HL-60/S4 (cell line): ENCODE data around the gene MRPL52.
"Not testable (repeated sequence)": the region's sequence is repeated elsewhere in the genome, so short reads cannot be mapped to it uniquely, and the experiment has no call there.

Source experiments
- in situ Hi-C: fragments of 300-500 bp; cut with MboI; formaldehyde crosslinking; loops from 2 replicates; pipeline ENCODE4 v1.14.3; 2022; ENCODE audit warnings: low sequenced_read_pairs

MRPL52 gene

DNA sequence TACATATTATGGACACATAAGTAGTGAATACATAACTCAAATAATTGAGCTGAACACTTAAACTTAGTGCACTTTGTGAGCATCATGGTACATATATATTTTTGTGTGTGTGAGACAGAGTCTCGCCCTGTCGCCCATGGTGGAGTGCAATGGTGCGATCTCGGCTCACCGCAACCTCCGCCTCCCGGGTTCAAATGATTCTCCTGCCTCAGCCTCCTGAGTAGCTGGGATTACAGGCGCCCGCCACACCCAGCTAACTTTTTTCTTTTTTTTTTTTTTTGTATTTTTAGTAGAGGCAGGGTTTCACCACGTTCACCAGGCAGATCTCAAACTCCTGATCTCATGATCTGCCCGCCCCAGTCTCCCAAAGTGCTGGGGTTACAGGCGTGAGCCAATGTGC is 22.5 kb downstream of the MRPL52 start:
- in situ Hi-C loops = loop anchor here (10.0 kb wide), 1 partner anchor 77 kb away; no protein-coding TSS in a partner anchor

DNA sequence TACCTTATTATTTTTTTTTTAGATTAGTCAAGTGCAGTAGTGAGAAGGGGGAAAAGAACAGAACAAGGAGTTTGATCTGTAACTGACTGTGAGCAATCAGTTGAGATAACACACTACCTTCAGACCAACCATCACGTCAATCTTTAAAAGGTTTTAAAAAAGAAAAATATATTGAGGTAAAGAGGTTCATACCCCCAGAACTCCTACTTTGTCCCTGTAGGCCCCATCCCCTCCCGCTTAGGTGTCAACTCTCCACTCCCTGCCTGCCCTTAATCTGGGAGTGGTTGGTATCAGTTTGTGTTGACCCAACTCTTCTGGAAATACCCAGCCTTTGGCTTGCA is 22.9 kb downstream of the MRPL52 start:
- in situ Hi-C loops = loop anchor here (10.0 kb wide), 1 partner anchor 78 kb away; no protein-coding TSS in a partner anchor

DNA sequence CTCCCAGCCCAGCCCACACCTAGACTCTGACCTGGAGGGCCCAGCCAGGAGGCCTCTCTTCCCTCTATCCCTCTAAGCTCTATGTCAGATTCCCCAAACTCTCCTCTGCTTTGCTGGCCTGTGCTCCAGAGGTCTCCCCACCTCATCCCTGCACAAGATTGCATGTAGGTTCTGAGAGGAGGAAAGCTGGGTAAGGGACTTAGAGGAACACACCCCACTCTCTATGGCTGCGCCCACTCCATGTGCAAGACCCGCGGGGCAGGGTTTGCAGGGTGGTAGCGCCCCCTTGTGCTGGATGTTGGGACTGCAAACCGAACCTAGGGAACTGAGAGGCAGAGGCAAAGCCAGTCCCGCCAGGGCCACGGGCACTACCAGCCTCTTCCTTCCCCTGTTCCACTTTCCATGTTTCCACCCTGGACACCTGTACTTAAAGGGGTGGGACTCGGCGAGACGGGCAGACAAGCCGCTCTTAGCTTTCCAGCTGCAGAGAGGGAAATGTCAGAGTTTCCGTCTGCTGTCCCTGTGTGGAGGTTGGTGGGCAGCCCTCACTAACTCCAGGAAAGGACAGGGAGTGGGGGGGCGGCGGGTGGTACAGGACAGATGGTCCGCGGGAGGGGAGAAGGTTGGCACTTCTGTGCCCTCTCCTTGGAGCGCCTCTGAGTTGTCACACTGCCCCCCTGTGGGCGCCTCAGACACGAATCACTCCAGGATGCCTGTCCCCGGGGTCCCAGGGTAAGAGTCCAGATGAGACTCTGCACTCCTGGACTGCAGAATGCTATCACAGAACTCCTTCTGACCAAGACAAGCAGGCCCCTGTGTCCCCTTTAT is 23.5 kb downstream of the MRPL52 start:
- in situ Hi-C loops = loop anchor here (10.0 kb wide), 1 partner anchor 78 kb away; no protein-coding TSS in a partner anchor

DNA sequence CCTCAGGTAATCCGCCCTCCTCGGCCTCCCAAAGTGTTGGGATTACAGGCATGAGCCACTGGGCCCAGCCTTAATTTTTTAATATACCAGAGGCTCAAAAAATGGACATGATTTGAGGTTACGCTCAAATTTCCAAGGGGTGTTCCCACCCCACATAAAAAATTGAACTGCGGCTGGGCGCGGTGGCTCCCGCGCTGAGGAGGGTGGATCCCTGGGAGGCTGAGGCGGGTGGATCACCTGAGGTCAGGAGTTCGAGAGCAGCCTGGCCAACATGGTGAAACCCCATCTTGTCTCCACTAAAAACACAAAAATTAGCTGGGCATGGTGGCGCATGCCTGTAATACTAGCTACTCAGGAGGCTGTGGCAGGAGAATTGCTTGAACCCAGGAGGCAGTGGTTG is 24.6 kb downstream of the MRPL52 start:
- in situ Hi-C loops = loop anchor here (10.0 kb wide), 1 partner anchor 79 kb away; no protein-coding TSS in a partner anchor

DNA sequence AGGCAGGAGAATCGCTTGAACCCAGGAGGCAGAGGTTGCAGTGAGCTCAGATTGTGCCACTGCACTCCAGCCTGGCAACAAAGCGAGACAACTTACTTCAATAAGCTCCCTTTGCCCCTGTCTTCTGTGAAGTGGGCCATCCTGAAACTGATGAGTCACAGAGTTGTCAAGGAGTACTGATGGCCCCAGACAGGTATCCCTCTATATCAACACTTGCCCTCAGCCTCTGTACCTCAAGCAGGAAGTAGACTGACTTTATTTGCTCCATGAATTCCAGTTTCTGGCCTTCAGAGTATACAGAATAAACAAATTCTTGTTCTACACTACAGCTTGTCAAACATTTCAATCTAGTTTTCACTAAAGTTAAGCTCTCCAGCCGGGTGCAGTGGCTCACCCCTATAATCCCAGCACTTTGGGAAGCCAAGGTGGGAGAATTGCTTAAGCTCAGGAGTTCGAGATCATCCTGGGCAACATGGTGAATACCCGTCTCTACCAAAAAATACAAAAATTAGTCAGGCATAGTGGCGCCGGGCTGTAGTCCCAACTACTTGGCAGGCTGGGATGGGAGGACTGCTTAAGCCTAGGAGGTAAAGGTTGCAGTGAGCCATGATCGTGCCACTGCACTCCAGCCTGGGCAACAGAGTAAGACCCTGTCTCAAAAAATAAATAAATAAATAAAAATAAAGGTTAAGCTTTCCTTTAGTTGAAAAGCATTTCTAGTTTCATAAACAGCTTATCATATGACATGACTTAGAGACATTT is 25.5 kb downstream of the MRPL52 start:
- in situ Hi-C loops = loop anchor here (5.0 to 10.0 kb wide), 2 partner anchors 38 to 80 kb away; partner anchors contain the start of gene SLC7A7

DNA sequence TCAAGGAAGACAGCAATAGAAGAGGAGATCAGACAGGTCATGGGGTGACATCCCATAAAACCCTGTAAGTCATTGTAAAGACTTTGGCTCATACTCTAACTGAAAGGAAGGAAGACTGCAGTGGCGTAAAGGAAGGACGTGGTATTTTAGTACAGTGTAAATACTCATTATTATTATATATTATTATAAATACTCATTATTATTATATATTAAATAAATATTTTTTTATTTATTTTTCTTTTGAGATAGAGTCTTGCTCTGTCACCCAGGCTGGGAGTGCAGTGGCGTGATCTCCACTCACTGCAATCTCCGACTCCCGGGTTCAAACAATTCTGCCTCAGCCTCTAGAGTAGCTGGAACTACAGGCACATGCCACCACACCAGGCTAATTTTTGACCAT is 26.7 kb downstream of the MRPL52 start:
- in situ Hi-C loops = loop anchor here (5.0 to 10.0 kb wide), 2 partner anchors 39 to 82 kb away; partner anchors contain the start of gene SLC7A7

DNA sequence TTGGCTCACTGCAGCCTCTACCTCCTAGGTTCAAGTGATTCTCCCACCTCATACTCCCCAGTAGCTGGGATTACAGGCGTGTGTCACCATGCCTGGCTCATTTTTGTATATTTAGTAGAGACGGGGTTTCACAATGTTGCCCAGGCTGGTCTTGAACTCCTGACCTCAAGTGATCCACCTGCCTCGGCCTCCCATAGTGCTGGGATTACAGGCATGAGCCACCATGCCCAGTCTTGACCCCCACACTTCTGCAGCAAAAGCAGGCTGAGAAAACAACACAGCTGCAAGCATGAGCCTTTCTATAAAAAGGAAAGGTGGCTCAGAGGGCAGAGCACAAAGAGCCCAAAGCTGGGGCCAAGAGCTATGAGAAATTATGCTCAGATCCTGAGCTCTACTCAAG is 30.7 kb downstream of the MRPL52 start:
- in situ Hi-C loops = not testable (repeated sequence)

DNA sequence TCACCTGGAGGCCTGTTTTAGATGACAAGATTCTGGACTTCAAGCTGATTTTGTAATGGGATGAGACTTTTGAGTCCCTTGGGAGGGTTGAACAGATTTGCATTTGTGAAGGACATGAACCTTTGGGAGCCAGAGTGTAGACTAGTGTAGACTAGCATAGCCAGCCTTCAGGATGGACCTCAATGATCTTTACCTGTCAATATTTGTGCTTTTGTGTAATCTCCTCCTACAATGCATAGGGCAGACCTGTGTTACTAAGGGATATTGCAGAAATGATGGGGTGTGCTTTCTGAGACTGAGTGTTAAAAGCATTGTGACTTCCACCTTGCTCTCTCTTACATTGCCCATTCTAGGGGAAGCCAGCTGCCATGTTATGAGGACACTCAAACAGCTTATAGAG is 32.0 kb downstream of the MRPL52 start:
- in situ Hi-C loops = no loop called here

DNA sequence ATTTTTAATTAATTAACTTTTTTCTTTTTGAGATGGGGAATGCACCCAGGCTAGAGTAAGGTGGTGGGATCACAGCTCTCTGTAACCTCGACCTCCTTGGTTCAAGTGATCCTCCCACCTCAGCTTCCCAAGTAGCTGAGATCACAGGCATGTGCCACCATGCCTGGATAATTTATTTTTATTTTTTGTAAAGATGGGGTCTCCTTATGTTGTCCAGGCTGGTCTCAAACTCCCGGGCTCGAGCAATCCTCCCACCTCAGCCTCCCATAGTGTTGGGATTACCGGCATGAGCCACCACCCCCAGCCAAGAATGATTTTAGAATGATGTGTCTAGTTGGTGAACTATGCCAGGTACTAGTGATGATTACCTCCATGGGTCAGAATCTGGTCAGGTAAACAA is 35.3 kb downstream of the MRPL52 start:
- in situ Hi-C loops = no loop called here

DNA sequence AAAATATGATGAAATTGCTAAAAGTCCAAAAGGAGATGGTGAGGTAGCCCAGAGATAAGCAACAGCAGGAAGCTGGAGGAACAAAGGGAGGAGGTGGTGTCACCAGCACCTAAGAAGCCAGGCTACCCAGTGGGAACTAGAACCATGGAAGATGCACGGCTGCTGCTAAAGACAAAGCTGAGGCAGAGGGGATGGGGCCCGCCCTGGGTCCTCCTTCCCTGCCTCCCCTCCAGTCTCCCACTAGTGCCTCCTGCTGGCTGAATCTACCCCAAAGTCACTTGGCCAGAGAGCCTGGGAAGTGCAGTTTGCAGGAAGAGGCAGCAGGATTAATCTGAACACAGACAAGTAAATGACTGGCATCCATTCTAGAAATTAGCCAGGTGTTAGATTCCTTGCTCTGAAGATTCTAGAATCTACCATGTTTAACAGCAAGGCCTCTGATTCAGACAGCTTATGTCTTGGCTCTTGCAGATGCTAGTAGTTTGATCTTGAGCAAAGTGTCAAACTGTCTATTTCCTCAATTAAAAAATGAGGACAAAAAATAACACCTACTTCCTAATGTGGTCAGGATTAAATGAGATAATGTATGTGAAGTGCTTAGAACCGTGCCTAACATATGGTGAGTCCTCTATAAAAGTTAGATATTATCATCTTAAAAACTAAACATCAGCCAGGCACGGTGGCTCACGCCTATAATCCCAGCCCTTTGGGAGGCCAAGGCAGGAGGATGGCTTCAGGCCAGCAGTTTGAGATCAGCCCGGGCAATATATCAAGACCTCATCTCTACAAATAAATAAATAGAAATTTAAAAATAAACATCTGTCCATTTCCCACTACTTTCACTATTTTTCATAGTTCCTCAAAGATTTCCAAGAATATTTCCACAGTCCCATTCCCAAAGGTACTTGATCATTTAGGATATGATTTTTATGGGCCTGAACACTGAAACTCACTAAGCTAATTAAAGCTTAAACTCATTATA is 36.0 kb downstream of the MRPL52 start:
- in situ Hi-C loops = no loop called here

DNA sequence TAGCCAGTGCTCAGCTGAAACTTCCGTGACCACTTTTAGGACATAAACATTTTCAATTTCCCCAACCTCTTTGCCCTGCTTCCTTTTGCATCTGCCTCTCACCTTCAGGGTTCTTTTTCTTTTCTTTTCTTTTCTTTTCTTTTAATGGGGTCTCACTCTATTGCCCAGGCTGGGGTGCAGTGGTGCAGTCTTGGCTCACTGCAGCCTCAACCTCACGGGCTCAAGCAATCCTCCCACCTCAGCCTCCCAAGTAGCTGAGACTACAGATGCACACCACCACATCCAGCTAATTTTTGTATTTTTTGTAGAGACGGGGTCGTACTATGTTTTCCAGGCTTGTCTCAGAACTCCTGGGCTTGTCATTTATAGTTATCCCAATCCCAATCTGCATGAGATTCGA is 37.2 kb downstream of the MRPL52 start:
- in situ Hi-C loops = no loop called here

DNA sequence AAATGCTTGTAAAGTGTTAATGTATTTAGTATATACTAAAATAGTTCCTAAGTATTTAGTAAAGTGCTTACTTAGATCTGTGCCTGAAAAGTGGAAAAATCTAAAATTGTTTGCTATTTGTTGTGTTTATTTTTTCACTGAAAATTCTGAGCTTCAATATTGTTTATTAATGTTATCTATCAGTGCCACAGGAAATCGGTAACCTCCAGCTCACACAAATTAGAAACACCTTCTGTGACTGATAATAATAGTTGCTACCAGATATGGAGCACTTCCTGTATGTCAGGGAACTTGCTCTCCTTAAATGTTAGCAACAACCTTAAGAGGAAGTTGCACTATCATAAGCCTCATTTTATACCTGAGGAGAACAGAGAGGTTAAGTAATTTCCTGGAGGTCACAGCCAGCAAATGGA is 41.1 kb downstream of the MRPL52 start:
- in situ Hi-C loops = no loop called here

DNA sequence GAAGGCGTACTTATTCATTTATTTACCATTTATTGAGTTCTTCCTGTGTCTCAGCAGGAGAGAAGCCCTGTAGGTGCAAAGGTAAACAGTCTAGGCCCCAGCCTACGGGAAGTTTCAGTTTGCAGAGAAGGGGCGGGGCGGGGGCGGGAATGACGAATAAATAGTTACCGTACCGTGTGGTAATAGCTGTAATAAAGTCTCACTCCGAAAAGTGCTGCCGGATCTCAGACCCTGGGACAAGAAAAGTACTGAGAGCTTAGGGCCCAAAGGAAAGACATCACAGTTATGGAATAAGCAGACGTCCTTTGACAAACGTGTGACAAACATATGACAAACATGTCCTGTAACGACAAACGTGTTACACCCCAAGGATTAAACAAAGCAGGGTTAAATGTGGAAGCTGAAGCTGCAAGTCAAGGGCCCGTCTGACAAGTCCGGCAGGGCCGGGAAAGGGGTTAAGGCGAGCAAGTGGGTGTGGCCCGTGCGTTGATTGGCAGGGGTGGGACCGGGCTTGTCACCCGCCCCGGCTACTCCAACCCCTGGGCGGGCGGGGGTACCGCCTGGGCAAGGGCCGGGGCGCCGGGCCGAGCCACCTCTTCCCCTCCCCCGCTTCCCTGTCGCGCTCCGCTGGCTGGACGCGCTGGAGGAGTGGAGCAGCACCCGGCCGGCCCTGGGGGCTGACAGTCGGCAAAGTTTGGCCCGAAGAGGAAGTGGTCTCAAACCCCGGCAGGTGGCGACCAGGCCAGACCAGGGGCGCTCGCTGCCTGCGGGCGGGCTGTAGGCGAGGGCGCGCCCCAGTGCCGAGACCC is 41.7 kb downstream of the MRPL52 start, which contains the start of gene LRP10:
Gene LRP10, plus strand, starts transcription at position 517 of the 809 bp plus-strand sequence. CDS start 564 bp downstream, outside the sequence.
- in situ Hi-C loops = no loop called here

DNA sequence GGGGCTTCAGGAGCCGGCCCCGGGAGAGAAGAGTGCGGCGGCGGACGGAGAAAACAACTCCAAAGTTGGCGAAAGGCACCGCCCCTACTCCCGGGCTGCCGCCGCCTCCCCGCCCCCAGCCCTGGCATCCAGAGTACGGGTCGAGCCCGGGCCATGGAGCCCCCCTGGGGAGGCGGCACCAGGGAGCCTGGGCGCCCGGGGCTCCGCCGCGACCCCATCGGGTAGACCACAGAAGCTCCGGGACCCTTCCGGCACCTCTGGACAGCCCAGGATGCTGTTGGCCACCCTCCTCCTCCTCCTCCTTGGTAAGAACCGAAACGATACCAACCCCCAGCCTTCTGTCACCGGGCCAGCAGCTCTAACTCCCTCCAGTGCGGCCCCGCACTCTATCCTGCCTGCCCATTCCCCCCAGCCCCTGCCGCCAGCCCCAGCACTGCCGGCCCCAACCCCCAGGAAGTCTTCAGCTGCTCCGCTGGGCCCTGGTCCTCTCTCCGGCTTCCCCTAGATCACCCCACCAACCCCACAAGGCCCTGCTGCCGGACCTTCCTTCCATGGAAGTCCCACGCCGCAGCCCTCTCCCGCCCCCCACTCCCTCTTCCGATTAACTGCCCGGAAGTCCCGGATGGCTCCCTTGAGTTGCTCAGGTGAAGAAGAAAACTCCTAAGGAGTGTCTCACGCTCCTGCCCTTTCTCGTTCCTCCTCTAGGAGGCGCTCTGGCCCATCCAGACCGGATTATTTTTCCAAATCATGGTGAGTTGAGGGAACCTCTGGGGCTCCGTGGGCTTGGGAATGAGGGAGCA is 42.5 kb downstream of the MRPL52 start:
- in situ Hi-C loops = no loop called here

DNA sequence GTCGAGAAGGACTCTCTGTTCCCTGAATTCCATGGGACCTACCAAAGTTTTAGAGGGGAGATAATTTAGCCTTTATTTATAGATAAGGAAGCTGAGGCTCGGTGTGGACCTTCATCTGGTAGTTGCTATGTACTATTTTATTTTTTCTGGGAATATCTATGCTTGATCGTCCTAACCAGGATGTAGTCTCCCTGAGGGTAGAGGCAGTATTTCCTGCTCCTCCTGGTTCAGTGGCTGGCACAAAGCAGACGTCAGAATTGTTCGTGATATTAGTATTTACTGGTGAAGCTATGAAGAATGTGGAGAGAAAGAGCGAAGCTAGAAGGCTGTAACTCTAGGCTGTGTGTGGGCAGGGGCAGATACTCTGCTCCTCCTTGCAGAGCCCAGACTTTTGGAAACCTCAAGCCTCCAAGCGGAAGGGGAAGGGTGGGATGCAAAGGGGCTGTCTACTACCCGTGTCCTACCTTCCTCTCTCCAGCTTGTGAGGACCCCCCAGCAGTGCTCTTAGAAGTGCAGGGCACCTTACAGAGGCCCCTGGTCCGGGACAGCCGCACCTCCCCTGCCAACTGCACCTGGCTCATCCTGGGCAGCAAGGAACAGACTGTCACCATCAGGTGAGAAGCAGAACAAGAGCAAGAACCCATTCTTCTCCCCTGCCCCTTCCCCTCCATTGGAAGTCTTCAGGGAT is 43.3 kb downstream of the MRPL52 start:
- in situ Hi-C loops = no loop called here

DNA sequence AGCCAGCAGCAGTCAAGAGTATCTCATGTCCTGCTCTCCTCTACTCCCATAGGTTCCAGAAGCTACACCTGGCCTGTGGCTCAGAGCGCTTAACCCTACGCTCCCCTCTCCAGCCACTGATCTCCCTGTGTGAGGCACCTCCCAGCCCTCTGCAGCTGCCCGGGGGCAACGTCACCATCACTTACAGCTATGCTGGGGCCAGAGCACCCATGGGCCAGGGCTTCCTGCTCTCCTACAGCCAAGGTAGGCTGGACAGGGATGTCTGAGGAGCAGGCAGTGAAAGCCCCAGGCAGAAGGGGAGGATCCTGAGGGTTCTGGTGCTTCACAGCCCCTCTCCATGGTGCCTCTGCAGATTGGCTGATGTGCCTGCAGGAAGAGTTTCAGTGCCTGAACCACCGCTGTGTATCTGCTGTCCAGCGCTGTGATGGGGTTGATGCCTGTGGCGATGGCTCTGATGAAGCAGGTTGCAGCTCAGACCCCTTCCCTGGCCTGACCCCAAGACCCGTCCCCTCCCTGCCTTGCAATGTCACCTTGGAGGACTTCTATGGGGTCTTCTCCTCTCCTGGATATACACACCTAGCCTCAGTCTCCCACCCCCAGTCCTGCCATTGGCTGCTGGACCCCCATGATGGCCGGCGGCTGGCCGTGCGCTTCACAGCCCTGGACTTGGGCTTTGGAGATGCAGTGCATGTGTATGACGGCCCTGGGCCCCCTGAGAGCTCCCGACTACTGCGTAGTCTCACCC is 45.5 kb downstream of the MRPL52 start:
- in situ Hi-C loops = no loop called here

DNA sequence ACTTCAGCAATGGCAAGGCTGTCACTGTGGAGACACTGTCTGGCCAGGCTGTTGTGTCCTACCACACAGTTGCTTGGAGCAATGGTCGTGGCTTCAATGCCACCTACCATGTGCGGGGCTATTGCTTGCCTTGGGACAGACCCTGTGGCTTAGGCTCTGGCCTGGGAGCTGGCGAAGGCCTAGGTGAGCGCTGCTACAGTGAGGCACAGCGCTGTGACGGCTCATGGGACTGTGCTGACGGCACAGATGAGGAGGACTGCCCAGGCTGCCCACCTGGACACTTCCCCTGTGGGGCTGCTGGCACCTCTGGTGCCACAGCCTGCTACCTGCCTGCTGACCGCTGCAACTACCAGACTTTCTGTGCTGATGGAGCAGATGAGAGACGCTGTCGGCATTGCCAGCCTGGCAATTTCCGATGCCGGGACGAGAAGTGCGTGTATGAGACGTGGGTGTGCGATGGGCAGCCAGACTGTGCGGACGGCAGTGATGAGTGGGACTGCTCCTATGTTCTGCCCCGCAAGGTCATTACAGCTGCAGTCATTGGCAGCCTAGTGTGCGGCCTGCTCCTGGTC is 46.1 kb downstream of the MRPL52 start:
- in situ Hi-C loops = no loop called here
